AG04449 (cell line): Measurements from ENCODE around the gene NAA25.

Experiments
- CTCF ChIA-PET: fragments of 350-600 bp; formaldehyde crosslinking; extraction: SDS; loops from one replicate; lab custom pipeline; 2021; ENCODE audit warnings: antibody characterized with exemption; lab: Yijun Ruan, JAX
- POLR2A ChIA-PET: fragments of 400-600, 350-600 bp; formaldehyde crosslinking; extraction: SDS; loops from one replicate; lab custom pipeline; 2020; ENCODE audit warnings: antibody characterized with exemption, inconsistent platforms; lab: Yijun Ruan, JAX
- DNase-seq: peaks from one replicate; pipeline ENCODE4 v3.0.0-alpha.2; 2010; ENCODE audit warnings: low read depth, low spot score
- H3K4me3 ChIP-seq: 2 replicates; pipeline ENCODE4 v1.5.1; 2011; ENCODE audit warnings: low read depth, mild to moderate bottlenecking, control low read depth, low read length
- CTCF ChIP-seq: IDR thresholded peaks from one replicate; pipeline ENCODE4 v1.5.1; 2011; ENCODE audit warnings: mild to moderate bottlenecking, moderate library complexity, low read length, control low read depth, inconsistent platforms; ENCODE audit not compliant: insufficient read depth; ENCODE audit errors: missing control alignments

Gene NAA25

GRCh38 chr12:112091563-112091962, 17.0 kb downstream of the NAA25 start:
- CTCF ChIA-PET: no interaction called here
- POLR2A ChIA-PET: no interaction called here
- no peak for TF ChIP-seq CTCF
- H3K4me3 ChIP-seq: no peak overlapping the region
- no peak for DNase-seq

GRCh38 chr12:112087851-112088250, 20.7 kb downstream of the NAA25 start:
- ChIA-PET CTCF (interaction anchor here (0.8 kb wide), 1 partner anchor 10 kb away, joined by 3 read pairs; no protein-coding TSS in a partner anchor), POLR2A (no interaction called here)
- no peak for TF ChIP-seq CTCF
- no peak for DNase-seq
- no peak overlapping the region for H3K4me3 ChIP-seq

- ChIA-PET POLR2A (no interaction called here), CTCF (interaction anchor here (1.9 kb wide), 1 partner anchor 14 kb away, joined by 4 read pairs; no protein-coding TSS in a partner anchor)
- no peak for DNase-seq
- no peak for TF ChIP-seq CTCF
- no peak overlapping the region for H3K4me3 ChIP-seq
Observed at GRCh38 chr12:112087055-112087850, 21.3 kb downstream of the NAA25 start.

- no peak for DNase-seq
- ChIA-PET POLR2A (no interaction called here), CTCF (no interaction called here)
- TF ChIP-seq CTCF: no peak
- no peak overlapping the region for H3K4me3 ChIP-seq
Observed at GRCh38 chr12:112066566-112066965, 42.0 kb downstream of the NAA25 start.

GRCh38 chr12:112063273-112063672, 45.3 kb downstream of the NAA25 start:
- no peak for DNase-seq
- no peak overlapping the region for H3K4me3 ChIP-seq
- CTCF ChIA-PET: no interaction called here
- TF ChIP-seq CTCF: no peak
- POLR2A ChIA-PET: no interaction called here

GRCh38 chr12:112061137-112061536, 47.4 kb downstream of the NAA25 start:
- CTCF ChIA-PET: interaction anchor here (1.4 kb wide), 1 partner anchor 18 kb away, joined by 5 read pairs; no protein-coding TSS in a partner anchor
- no peak for DNase-seq
- no peak overlapping the region for H3K4me3 ChIP-seq
- no peak for TF ChIP-seq CTCF
- POLR2A ChIA-PET: no interaction called here
